NK-92 (cell line): Measurements from ENCODE around the gene FBF1.
"Not testable (repeated sequence)": the region's sequence is repeated elsewhere in the genome, so short reads cannot be mapped to it uniquely, and the experiment has no call there.

Experiments
- DNase-seq: peaks from one replicate; lab custom pipeline; 2025; ENCODE audit not compliant: unreplicated experiment; lab: John Stamatoyannopoulos, UW

The FBF1 gene

GRCh38 chr17:75940727-75941441 lies at the start of gene FBF1:
FBF1 (minus strand) TSS chr17:75941042; CDS start chr17:75938149, 2,893 bp downstream.
- peak; percentile 26 for DNase-seq

GRCh38 chr17:75987041-75987440 lies 46.2 kb upstream of the FBF1 start:
- DNase-seq: no peak

- DNase-seq: no peak
These were observed 45.1 kb upstream of the FBF1 start for GRCh38 chr17:75985986-75986385.

- no peak for DNase-seq
These were observed 42.8 kb upstream of the FBF1 start for GRCh38 chr17:75983501-75984181.

GRCh38 chr17:75981019-75981615 lies 40.3 kb upstream of the FBF1 start:
- DNase-seq: no peak

GRCh38 chr17:75980188-75981018 lies 39.6 kb upstream of the FBF1 start:
- DNase-seq: no peak

GRCh38 chr17:75979705-75980187 lies 38.9 kb upstream of the FBF1 start:
- no peak for DNase-seq

- DNase-seq: peak; percentile 62
These were observed 38.3 kb upstream of the FBF1 start, which contains the start of the genes ACOX1 and TEN1 for GRCh38 chr17:75978938-75979704. ACOX1 (minus strand) TSS chr17:75979166; CDS start chr17:75979073, 93 bp downstream. TEN1 (plus strand) TSS chr17:75979240; CDS start chr17:75986193, 6,953 bp downstream.

- DNase-seq: no peak
These were observed 35.5 kb upstream of the FBF1 start for GRCh38 chr17:75976175-75976848.

- no peak for DNase-seq
These were observed 34.9 kb upstream of the FBF1 start for GRCh38 chr17:75975757-75976174.

GRCh38 chr17:75975187-75975586 lies 34.3 kb upstream of the FBF1 start:
- not testable (repeated sequence) for DNase-seq

- DNase-seq: no peak
These were observed 29.8 kb upstream of the FBF1 start for GRCh38 chr17:75970626-75971025.

- no peak for DNase-seq
These were observed 29.2 kb upstream of the FBF1 start for GRCh38 chr17:75970011-75970523.

GRCh38 chr17:75969044-75969443 lies 28.2 kb upstream of the FBF1 start:
- not testable (repeated sequence) for DNase-seq

- DNase-seq: no peak
These were observed 24.6 kb upstream of the FBF1 start for GRCh38 chr17:75965468-75965867.

GRCh38 chr17:75959839-75960511 lies 19.1 kb upstream of the FBF1 start:
- no peak for DNase-seq

- no peak for DNase-seq
These were observed 18.4 kb upstream of the FBF1 start for GRCh38 chr17:75959051-75959838.
